ENCODE results near the gene ACACA.

DNA sequence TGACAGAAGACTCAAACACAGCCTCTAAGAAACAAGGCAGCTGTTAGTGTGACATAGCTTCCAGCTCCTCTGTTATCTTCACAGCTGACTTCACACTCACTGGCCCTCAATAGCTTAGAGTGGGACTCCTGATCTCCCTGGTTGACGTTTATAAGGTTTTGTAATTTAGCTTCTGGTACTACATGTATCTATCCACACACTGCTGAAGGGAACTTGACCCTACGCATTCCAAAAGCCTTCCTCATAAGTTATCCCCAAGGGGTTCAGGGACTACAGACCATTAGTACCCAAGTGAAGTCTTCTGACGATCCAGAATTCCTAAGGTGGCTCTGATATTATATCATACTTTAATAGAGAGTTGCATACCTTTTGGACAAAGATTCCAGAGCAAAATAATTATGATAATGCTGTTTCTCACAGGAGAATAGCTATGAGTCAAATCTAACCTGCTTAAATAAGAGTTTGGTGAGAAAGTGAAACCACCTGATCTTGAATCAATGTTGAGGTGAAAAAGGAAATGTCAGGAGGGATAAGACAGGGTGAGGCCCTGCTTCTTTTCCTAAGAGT is 14.5 kb downstream of the ACACA start:
- TF ChIP-seq SP1 (IDR thresholded peaks at IDR 0.05): no peak
- TF ChIP-seq FOXA1 (IDR thresholded peaks at IDR 0.05): no peak
- TF ChIP-seq LEF1 (IDR thresholded peaks at IDR 0.05; ENCODE audit: borderline replicate concordance): no peak
- TF ChIP-seq SUZ12 (IDR thresholded peaks at IDR 0.05): no peak
- no peak for TF ChIP-seq BHLHE40 (IDR thresholded peaks at IDR 0.05; ENCODE audit: borderline replicate concordance)
- no peak for TF ChIP-seq FOXM1 (IDR thresholded peaks at IDR 0.05; ENCODE audit: borderline replicate concordance)

Measured in HEK293T (cell line).